Skeletal muscle satellite cell (primary cell): ENCODE data around the gene CALHM2.
"Not testable (repeated sequence)": the region's sequence is repeated elsewhere in the genome, so short reads cannot be mapped to it uniquely, and the experiment has no call there.

Experiments
- H3K27me3 ChIP-seq: 2 replicates; pipeline ENCODE4 v1.7.0; 2013; ENCODE audit warnings: low read length; ENCODE audit not compliant: control insufficient read depth, insufficient read depth
- H3K36me3 ChIP-seq: 2 replicates; pipeline ENCODE4 v1.7.0; 2013; ENCODE audit warnings: mild to moderate bottlenecking, control low read depth, low read length; ENCODE audit not compliant: insufficient read depth
- H3K4me1 ChIP-seq: 2 replicates; pipeline ENCODE4 v1.7.0; 2013; ENCODE audit warnings: low read length; ENCODE audit not compliant: control insufficient read depth, insufficient read depth
- H3K4me2 ChIP-seq: 2 replicates; pipeline ENCODE4 v1.7.0; 2013; ENCODE audit warnings: mild to moderate bottlenecking, low read length
- H3K4me3 ChIP-seq: 2 replicates; pipeline ENCODE4 v1.7.0; 2013; ENCODE audit warnings: low read length
- H3K9ac ChIP-seq: 2 replicates; pipeline ENCODE4 v1.7.0; 2013; ENCODE audit warnings: mild to moderate bottlenecking, low read depth, low read length, moderate library complexity
- H3K9me3 ChIP-seq: replicated peaks from 2 replicates; pipeline ENCODE4 v1.7.0; 2013; ENCODE audit warnings: mild to moderate bottlenecking, control low read depth, low read length

The CALHM2 gene

GRCh38 chr10:103491729-103492364 lies 39.7 kb upstream of the CALHM2 start:
- Histone ChIP-seq H3K36me3 (no peaks in the 10 kb centered on the region), H3K4me2 (no peak overlapping the region), H3K4me1 (peaks cover 23% of the 10 kb centered on the region), H3K9me3 (no peaks in the 10 kb centered on the region), H3K9ac (no peak overlapping the region), H3K4me3 (no peak overlapping the region), H3K27me3 (peaks cover 42% of the 10 kb centered on the region)

DNA sequence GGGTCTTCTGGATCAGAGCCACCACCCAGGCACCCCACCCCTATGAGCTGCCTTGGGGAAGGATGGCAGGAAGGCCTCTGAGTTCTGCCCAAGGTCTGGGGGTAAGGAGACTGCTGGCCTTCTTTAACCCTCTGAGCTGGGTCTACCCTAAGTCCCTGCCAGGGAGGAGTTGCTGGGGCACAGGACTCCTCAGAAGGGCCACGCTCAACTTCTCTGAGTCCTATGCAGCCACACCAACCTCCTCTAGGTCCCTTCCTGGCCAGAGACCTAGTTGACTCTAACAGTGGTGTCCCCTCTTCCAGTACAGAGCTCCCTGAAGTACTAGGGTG lies 38.8 kb upstream of the CALHM2 start:
- no peaks in the 10 kb centered on the region for H3K36me3 ChIP-seq
- H3K4me1 ChIP-seq: peaks cover 23% of the 10 kb centered on the region
- H3K27me3 ChIP-seq: peaks cover 33% of the 10 kb centered on the region
- no peak overlapping the region for H3K4me3 ChIP-seq
- H3K9me3 ChIP-seq: no peaks in the 10 kb centered on the region
- H3K9ac ChIP-seq: no peak overlapping the region
- no peak overlapping the region for H3K4me2 ChIP-seq

DNA sequence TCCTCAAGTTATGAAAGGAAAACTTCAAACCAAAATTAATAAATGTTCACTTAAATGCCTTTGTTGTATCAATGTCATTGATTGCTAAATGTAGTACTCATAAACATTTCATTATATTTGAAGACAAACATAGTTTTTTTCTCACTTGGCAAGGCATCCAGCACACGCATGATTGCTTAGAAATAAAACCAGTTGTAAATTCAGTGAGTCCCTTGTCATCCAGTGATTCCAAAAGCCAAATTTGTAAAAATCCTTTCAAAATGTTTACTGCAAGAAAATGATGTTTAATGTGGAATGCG lies 35.2 kb upstream of the CALHM2 start:
- peaks cover 8% of the 10 kb centered on the region for H3K27me3 ChIP-seq
- H3K9ac ChIP-seq: no peak overlapping the region
- H3K4me2 ChIP-seq: no peak overlapping the region
- no peaks in the 10 kb centered on the region for H3K36me3 ChIP-seq
- H3K9me3 ChIP-seq: no peaks in the 10 kb centered on the region
- no peak overlapping the region for H3K4me3 ChIP-seq
- peaks cover 8% of the 10 kb centered on the region for H3K4me1 ChIP-seq

- H3K4me1 ChIP-seq, H3K36me3 ChIP-seq: not testable (repeated sequence)
Measured at GRCh38 chr10:103486635-103487409, 34.7 kb upstream of the CALHM2 start.

DNA sequence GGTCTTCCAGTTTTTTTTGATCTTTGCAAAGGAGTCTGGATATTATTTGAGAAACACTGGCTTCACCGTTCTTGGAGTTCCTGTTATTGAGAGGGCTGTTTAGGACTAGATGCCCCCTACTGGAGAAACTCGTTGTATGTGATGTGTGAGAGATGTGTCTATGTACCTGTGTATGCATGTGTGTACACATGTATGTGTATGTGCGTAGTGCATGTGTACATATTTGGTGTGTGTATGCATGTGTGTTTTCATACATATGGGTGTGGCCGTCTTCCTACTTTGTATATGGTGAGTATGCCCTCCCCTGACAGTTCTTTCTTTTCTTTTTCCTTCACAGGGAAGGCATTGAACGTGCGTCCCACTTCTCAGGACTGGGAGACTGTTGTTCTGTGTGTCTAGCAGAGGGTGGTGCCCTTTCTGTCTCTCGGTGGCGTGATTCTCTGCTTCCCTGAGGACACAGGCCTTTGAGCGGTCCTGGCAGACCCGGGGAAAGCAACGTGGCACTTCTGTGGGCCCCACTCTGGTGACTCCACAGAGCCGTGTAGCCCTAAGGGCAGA lies 29.9 kb upstream of the CALHM2 start:
- Histone ChIP-seq H3K4me3 (no peak overlapping the region), H3K9ac (no peak overlapping the region), H3K27me3 (no peaks in the 10 kb centered on the region), H3K4me2 (no peak overlapping the region), H3K9me3 (no peaks in the 10 kb centered on the region), H3K4me1 (peaks cover 8% of the 10 kb centered on the region), H3K36me3 (no peaks in the 10 kb centered on the region)

More at GRCh38 chr10:103486635-103487409, 34.7 kb upstream of the CALHM2 start:
- H3K9me3 ChIP-seq, H3K9ac ChIP-seq, H3K4me3 ChIP-seq, H3K4me2 ChIP-seq, H3K27me3 ChIP-seq: not testable (repeated sequence)

GRCh38 chr10:103480521-103480920 lies 28.4 kb upstream of the CALHM2 start:
- H3K4me2 ChIP-seq: no peak overlapping the region
- no peak overlapping the region for H3K9ac ChIP-seq
- no peak overlapping the region for H3K4me3 ChIP-seq
- no peaks in the 10 kb centered on the region for H3K27me3 ChIP-seq
- no peaks in the 10 kb centered on the region for H3K9me3 ChIP-seq
- peaks cover 8% of the 10 kb centered on the region for H3K4me1 ChIP-seq
- H3K36me3 ChIP-seq: no peaks in the 10 kb centered on the region

DNA sequence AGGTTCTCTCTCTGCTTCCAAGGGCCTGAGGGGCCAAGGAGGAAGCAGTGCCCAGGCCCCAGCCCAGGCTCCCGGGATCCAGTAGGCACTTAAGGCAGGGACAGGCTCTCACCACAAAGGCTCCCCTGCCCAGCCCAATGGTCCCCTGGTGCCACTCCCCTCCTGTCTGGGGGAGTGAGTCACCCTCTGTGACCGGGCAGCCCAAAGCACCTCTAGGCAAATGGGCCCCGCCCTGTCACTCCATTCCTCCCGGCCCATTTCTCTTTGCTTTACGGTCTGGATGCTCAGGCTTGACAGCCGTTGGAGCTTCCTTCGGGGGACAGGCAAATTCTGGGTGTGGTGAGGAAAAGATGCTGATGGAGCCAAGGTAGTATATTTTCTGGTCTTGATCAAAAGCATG lies 27.0 kb upstream of the CALHM2 start, which contains the start of gene CALHM3:
Gene CALHM3, minus strand, starts transcription at position 106 of the 400 bp plus-strand sequence. CDS start 208 bp downstream, outside the sequence.
- Histone ChIP-seq H3K9ac (no peak within 1 kb of the TSS), H3K4me3 (no peak within 1 kb of the TSS), H3K36me3 (no peaks in the 10 kb centered on the region), H3K9me3 (no peaks in the 10 kb centered on the region), H3K4me1 (peaks cover 8% of the 10 kb centered on the region), H3K27me3 (no peaks in the 10 kb centered on the region), H3K4me2 (no peak within 1 kb of the TSS)

DNA sequence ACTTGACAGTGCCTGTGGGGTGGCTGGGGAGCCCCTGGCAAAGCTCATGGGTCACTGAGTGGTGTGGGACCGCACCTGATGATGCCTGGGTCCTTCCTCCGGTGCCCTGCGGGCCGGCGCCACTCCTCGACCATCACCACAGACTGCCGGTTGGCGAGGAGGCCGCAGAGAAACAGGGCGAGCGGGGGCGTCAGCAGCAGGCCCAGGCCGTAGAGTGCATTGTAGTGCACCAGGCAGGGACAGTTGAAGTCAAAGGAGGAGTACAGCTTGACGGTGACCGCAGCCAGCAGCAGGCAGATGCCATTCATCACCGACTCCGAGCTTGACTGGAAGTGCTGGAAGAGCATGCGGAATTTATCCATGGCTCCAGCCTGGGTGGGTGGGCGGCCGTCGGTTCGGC lies 26.5 kb upstream of the CALHM2 start:
- Histone ChIP-seq H3K4me1 (peaks cover 8% of the 10 kb centered on the region), H3K4me2 (no peak overlapping the region), H3K9ac (no peak overlapping the region), H3K36me3 (no peaks in the 10 kb centered on the region), H3K9me3 (no peaks in the 10 kb centered on the region), H3K27me3 (no peaks in the 10 kb centered on the region), H3K4me3 (no peak overlapping the region)

- Histone ChIP-seq H3K9ac (no peak overlapping the region), H3K4me1 (peaks cover 14% of the 10 kb centered on the region), H3K36me3 (no peaks in the 10 kb centered on the region), H3K27me3 (no peaks in the 10 kb centered on the region), H3K9me3 (no peaks in the 10 kb centered on the region), H3K4me2 (no peak overlapping the region), H3K4me3 (no peak overlapping the region)
Measured at GRCh38 chr10:103476046-103476768, 24.0 kb upstream of the CALHM2 start.

DNA sequence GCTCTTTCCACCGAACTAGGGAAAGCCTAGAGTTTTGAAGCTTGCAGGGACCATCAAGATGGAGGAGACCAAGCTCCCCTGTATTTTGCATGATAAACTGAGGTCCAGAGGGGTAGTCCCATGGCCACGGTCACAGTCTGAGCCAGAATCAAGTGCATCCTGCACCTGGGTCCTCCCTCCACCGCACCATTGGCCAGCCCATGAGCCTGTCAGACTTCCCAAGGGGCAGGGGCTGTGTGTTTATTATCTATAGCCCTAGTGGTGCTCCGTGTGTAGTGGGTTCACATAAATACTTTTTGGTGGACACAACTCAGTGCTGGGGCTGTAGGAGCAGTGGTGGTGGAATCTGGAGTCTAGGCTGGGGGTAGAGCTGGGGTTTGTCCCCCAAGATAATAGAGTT lies 23.3 kb upstream of the CALHM2 start:
- H3K4me2 ChIP-seq: no peak overlapping the region
- peaks cover 10% of the 10 kb centered on the region for H3K4me1 ChIP-seq
- H3K9ac ChIP-seq: no peak overlapping the region
- H3K9me3 ChIP-seq: no peaks in the 10 kb centered on the region
- no peaks in the 10 kb centered on the region for H3K27me3 ChIP-seq
- no peak overlapping the region for H3K4me3 ChIP-seq
- H3K36me3 ChIP-seq: no peaks in the 10 kb centered on the region

GRCh38 chr10:103474077-103474476 lies 21.9 kb upstream of the CALHM2 start:
- no peak overlapping the region for H3K4me2 ChIP-seq
- no peak overlapping the region for H3K4me3 ChIP-seq
- H3K9me3 ChIP-seq: no peaks in the 10 kb centered on the region
- H3K27me3 ChIP-seq: peaks cover 6% of the 10 kb centered on the region
- H3K36me3 ChIP-seq: no peaks in the 10 kb centered on the region
- no peak overlapping the region for H3K9ac ChIP-seq
- peaks cover 7% of the 10 kb centered on the region for H3K4me1 ChIP-seq
